ENCODE measurements around the gene PEX1.
"Not testable (repeated sequence)": the region's sequence is repeated elsewhere in the genome, so short reads cannot be mapped to it uniquely, and the experiment has no call there.

The PEX1 gene

DNA sequence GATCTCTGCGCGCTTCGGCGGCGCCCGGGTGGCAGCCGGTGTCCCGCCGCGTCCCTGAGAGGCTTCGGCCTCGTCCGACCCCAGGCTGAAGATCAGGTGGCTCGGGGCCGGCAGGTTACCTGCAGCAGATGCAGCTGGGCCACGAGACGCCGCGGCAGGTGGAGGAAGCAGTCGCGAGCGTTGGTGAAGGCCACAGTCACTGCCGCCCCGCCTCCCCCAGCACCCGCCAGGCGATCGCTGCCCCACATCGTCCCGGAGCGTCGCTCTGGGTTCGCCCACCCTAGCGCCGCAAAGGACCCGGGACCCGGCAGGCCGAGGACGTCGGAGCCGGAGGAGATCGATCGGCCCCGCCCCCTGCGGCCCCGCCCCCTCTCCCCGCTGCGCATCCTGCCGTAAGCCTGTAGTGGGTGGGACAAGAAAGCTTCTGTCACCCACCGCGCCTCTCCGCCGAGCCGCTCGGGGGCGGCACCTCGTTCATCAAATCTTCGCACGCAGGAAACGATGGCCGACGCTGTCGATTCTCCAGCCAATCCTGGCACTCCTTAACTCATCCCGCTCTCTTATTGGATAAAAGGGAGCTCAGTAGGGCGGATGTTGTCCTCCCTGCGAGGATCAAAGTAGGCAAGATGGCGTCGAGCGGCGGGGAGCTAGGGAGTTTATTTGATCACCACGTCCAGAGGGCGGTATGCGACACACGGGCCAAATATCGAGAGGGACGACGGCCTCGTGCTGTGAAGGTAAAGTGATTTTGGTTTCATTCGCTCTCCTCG is at the start of gene PEX1, which contains the start of gene RBM48:
TSS of gene PEX1 (minus strand) at position 333 of the 770 bp plus-strand sequence. CDS start at position 248, 85 bp downstream.
TSS of gene RBM48 (plus strand) at position 608 of the 770 bp plus-strand sequence. CDS start at position 627, 19 bp downstream.
- peak; percentile 99 for DNase-seq

DNA sequence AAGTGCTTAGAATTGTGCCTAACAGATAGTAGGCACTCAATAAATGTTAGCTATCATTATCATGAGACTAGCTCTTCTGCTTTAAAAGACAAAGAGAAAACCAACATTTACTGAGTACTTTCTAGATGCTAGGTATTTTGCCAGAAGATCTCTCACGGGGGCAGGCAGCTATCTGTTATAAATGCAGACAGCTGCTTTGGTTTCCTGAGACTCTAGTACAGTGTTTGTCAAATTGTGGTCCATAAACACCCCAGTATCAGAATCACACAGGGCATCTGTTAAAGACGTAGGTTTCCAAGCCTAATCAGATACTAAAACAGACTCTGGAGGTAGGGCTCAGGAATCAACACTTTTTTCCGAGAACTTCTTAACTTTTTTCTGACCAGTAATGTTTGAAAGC is 48.0 kb upstream of the PEX1 start:
- no peak for DNase-seq

DNA sequence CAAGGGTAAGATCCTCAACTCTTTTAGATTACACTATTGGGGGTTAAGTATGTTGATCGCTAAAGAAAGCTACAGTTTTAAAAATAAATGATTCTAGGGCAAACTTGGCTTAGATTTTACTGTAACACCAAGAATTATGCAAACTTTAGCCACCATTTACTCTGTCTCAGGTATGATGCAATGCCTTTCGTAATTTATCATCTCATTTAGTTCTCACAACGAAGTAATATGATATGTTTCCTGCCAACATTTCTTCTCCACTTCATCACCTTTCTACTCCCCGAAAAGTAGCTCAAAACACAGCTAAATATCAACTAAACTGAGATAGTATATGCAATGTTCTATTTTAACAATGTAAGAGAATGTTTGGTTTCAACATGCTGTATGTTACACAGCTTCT is 40.8 kb upstream of the PEX1 start:
- DNase-seq = no peak

GRCh38 chr7:92567460-92567859 is 39.1 kb upstream of the PEX1 start:
- DNase-seq = no peak

DNA sequence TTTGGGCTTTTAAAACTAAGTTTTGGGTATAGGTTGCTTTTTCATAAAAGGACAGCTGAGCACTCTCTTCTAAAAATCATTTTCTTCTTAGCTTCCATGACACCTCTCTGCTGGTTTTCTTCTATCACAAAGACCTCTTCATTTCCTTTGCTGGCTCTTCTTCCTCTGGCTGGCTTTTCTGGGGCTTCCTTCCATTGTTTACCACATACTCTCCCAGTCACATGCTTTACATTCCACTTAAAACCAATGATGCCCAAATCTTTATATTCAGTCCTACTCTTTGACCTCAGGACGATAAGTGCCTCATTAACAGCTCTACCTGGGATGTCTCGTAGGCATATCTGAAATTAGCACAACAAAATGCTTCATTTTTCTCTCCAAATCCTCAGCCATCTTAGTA is 35.0 kb upstream of the PEX1 start:
- DNase-seq = no peak

DNA sequence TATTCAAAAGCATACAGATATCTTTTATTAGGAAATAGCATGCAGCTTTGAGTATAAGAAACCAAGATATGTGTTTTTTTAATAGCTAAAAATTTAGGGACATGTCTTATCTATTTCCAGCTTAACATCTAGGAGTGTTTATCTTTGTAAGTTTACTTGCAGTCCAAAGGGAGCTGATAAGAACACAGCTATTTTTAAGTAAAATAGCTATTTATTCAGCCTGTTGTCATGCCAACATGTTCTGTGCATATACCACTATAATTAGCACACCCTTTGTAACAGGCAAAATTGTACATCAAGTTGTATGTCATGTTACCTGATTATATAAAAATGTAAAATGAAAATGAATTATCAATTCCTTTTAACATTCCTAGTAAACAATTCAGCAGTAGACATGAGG is 32.3 kb upstream of the PEX1 start:
- DNase-seq = no peak

- no peak for DNase-seq
Measured at GRCh38 chr7:92557808-92558362, 29.6 kb upstream of the PEX1 start.

- no peak for DNase-seq
Measured at GRCh38 chr7:92557249-92557648, 28.9 kb upstream of the PEX1 start.

DNA sequence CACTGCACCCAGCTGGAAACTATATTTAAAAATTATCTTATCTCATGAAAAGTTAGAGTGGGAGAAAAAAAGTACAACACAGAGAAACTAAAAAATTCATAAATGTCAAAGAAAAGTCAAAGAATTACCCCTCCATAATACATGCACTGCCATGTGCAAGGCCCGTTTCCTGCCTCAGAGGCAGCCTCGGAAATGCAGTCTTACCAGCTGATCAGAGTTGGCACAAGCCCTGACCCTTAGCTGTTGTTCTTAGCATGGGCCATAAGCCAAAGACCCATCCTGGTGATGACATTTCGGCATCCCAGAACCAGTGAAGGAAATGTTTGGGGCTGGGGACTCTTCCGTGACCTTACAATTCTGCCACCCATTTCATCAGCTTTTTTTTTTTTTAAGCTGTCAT is 21.9 kb upstream of the PEX1 start:
- no peak for DNase-seq

GRCh38 chr7:92547579-92547978 is 19.3 kb upstream of the PEX1 start:
- DNase-seq = no peak

- DNase-seq = no peak
Measured at GRCh38 chr7:92546856-92547497, 18.7 kb upstream of the PEX1 start.

DNA sequence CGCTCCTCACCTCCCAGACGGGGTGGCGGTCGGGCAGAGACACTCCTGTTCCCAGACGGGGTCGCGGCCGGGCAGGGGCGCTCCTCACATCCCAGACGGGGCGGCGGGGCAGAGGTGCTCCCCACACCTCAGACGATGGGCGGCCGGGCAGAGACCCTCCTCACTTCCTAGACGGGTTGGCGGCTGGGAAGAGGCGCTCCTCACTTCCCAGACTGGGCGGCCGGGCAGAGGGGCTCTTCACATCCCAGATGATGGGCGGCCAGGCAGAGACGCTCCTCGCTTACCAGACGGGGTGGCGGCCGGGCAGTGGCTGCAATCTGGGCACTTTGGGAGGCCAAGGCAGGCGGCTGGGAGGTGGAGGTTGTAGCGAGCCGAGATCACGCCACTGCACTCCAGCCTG is 16.8 kb upstream of the PEX1 start:
- not testable (repeated sequence) for DNase-seq

- DNase-seq = not testable (repeated sequence)
Measured at GRCh38 chr7:92543542-92543941, 15.2 kb upstream of the PEX1 start.

DNA sequence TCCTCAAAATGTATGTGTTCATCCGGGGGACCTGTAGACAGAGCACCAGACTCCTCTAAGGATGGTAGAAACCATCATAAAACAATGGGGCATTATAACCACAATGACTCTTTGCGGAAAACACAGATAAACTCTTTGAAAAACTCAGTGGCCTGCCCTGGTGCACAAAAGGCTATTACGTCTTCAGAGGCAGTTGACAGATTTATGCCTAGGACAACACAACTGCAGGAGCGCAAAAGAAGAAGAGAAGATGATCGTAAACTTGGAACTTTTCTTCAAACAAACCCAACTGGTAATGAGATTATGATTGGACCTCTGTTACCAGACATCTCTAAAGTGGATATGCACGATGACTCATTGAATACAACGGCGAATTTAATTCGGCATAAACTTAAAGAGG is 6.3 kb upstream of the PEX1 start:
- DNase-seq = no peak

DNA sequence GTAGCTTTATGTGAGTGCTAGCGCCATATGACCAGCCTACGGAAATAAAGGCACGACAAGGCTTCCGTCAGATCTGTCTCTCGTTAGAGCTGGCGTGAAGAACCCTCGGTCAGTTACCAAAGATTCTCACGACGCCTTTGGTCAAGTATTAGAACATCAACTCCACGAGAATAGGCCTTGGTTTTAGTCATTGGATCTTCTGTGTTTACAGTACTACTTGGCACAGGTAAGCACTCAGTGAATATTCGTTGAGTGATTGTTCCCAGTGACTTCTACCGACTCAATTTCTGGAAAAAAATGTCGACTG is 591 bp upstream of the PEX1 start:
- no peak for DNase-seq

DNA sequence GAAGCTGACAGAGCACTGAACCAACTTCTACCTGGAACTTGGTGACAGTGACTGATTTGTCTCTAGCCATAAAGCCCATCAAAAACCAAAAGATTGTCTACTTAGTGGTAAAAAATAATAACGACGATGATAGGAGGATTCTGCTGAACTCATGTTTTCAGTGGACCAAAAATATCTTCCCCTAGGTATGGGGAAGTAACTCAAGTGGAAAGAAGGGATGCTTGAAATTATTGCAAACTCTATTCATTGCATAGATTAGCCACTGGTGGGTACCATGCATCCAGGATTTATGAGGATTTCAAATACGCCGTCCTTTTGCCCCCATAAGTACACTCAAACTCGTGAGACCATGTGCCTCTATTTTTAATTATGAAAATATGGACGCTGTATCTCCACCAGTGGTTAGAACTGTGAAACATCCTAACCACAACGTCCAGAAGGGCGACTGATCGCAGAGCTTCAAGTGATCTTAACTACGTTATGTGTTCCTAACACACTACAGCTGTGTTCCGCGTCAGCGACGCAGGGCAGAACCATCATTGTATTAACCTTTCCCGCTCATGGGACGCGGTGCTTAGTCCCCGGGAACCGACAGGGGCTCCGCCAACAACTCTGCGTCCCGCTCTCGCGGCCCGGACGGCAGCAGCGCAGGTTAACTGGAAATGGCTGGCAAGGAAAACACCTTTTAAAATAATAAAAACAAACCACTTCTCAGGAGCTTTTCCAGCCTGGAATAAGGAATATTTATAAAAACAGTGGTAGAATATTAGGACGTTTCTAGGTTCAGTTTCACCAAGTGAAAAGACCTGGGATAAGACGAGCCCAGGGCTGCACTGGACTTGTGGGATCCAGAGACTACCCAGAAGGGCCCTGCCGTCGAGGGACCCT is 776 bp downstream of the PEX1 start:
- DNase-seq = peak; percentile 32

GRCh38 chr7:92523110-92523509 is 5.2 kb downstream of the PEX1 start:
- no peak for DNase-seq

GRCh38 chr7:92520024-92520423 is 8.3 kb downstream of the PEX1 start:
- no peak for DNase-seq

DNA sequence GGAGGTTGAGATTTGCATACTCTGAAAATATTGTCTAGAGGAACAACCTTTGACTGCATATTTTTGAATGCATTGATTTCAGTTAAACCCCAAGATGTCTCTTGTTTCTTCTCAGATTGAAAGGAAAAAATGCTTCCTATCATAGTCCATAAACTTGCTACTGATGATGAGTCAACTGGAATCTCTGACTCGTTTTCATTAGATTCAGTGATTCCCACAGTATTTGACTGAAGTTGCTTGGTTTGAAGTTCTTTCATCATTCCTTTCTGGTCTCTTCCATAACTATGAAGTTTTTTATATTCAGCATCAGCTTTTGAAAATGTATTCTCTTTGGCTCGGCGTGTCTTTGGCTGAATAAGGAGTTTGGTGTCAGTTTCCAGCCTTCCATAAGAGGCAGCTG is 10.7 kb downstream of the PEX1 start:
- peak; percentile 54 for DNase-seq

DNA sequence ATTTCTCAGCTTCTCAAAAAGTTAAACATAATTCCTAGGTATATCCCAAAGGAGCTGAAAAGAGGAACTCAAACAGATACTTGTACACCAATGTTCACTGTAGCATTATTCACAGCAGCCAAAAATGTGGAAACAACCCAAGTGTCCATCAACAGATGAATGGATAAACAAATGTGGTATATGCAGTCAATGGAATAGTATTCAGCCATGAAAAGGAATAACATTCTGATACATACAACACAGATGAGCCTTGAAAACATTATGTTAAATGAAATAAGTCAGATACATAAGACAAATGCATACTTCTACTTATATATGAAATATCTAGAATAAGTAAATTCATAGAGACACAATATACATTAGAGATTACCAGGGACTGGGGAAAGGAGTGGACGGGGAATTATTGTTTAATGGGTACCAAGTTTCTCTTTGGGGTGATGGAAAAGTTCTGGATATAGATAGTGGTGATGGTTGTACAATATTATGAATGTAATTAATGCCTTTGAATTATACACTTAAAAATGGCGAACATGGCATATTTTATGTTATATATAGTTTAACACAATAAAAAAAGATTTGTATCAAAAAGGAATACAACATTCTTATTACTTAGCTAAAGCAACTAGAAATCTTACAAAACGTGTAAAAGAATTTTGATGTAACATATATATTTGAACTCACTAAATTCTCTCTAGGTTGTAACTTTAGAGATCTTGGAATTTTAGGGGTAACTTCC is 15.0 kb downstream of the PEX1 start:
- no peak for DNase-seq

DNA sequence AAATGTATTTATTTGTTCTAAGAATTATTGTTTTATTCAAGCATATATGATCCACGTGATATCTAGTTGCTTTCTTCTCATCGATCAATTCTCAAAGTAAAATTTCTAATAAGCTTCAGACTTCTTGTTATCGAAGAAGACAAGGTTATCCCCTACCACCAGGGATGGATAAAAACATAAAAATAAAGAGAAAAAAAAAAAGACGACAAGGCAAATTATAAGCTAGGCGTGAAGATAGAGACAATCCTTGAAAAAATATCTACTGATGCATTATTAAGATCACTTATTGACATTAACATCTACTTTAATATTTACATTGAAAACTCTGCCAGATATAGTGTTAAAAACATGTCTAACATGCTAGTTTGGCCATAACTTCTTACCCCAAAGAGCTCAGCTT is 19.4 kb downstream of the PEX1 start:
- no peak for DNase-seq

DNA sequence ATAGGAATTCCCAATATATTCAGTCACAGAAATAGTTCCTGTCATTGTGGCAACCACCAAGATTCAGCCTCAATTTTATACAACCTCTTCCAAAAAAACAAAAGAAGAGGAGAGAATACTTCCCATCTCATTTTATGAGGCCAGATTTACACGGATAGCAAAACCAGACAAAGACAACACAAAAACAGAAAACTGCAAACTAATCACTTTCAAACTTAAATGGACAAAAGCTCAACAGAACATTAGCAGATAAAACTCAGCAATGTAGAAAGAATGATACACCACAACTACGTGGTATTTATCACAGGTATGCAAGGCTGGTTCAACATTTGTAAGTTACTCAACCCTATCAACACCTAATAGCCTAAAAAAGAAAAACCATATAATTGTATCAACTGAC is 22.0 kb downstream of the PEX1 start:
- DNase-seq = no peak

DNA sequence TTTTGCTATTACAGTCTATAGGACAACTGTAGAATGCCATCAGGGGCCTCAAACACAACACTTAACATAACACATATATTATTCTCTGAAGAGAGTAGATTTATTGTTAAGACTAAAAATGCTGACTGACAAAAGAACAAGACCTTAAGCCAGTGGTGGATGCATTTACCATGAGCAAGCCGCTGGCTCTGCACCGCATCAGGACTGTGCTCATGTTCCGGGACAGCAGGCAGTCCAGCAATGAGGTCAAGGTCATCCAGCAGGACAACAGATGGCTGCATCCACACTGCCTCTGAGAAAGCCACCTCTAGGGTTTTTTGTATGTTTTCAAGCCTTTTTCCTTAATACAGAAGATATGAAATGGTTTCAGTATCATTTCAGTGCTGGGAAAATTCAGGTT is 23.8 kb downstream of the PEX1 start:
- DNase-seq = no peak
